Measurements from ENCODE around the gene PAF1.

The PAF1 gene

GRCh38 chr19:39413272-39413910 lies 22.5 kb upstream of the PAF1 start:
- TF ChIP-seq CTCF (IDR thresholded peaks at IDR 0.05; ENCODE audit: low read length): no peak
- no peak for TF ChIP-seq EZH2 (optimal IDR thresholded peaks at IDR 0.05; ENCODE audit: low read depth, low read length)
- no peak for TF ChIP-seq EZH2phosphoT487 (IDR thresholded peaks at IDR 0.05; ENCODE audit: low read length)
- peak overlapping the region; percentile 97 for H3K4me2 ChIP-seq (ENCODE audit: low read depth, low read length)
- peaks cover 6% of the 10 kb centered on the region for H3K79me2 ChIP-seq (ENCODE audit: low read length)
- peaks cover 15% of the 10 kb centered on the region for H3K4me1 ChIP-seq (ENCODE audit: low read length)
- H3K36me3 ChIP-seq (replicated peaks; ENCODE audit: insufficient read depth, low read length): 0 out of 2 replicates have a peak, but pooled peaks cover 4% of the 10 kb centered on the region
- H2AFZ ChIP-seq (ENCODE audit: low read length): peak overlapping the region; percentile 84
- no peaks in the 10 kb centered on the region for H3K9me3 ChIP-seq (replicated peaks; ENCODE audit: insufficient read depth, low read length)
- no peak overlapping the region for H3K27ac ChIP-seq (ENCODE audit: low read length)
- H3K9me2 ChIP-seq (replicated peaks; ENCODE audit: insufficient read depth, low read length): no peaks in the 10 kb centered on the region
- peak overlapping the region; percentile 78 for H3K9ac ChIP-seq (ENCODE audit: low read length)
- peak overlapping the region; percentile 79 for H3K4me3 ChIP-seq (ENCODE audit: low read length)
- peaks cover 33% of the 10 kb centered on the region for H3F3A ChIP-seq (ENCODE audit: insufficient read depth, low read length)
- H3K27me3 ChIP-seq (replicated peaks; ENCODE audit: insufficient read depth, low read length): no peaks in the 10 kb centered on the region
- peaks cover 5% of the 10 kb centered on the region; the same call in 1 of the 2 replicates for H4K20me1 ChIP-seq (ENCODE audit: insufficient read depth, low read length)
- no peak for DNase-seq

- Histone ChIP-seq H3K4me1 (ENCODE audit: low read length) (peaks cover 15% of the 10 kb centered on the region), H3F3A (ENCODE audit: insufficient read depth, low read length) (peaks cover 38% of the 10 kb centered on the region), H3K27ac (ENCODE audit: low read length) (no peak overlapping the region), H3K9ac (ENCODE audit: low read length) (peak overlapping the region; percentile 78), H3K4me3 (ENCODE audit: low read length) (peak overlapping the region; percentile 79), H2AFZ (ENCODE audit: low read length) (peak overlapping the region; percentile 84), H3K27me3 (replicated peaks; ENCODE audit: insufficient read depth, low read length) (no peaks in the 10 kb centered on the region), H3K36me3 (replicated peaks; ENCODE audit: insufficient read depth, low read length) (peaks cover 10% of the 10 kb centered on the region; the same call in 1 of the 2 replicates), H4K20me1 (ENCODE audit: insufficient read depth, low read length) (peaks cover 10% of the 10 kb centered on the region; the same call in 1 of the 2 replicates), H3K79me2 (ENCODE audit: low read length) (peaks cover 11% of the 10 kb centered on the region), H3K4me2 (ENCODE audit: low read depth, low read length) (peak overlapping the region; percentile 97), H3K9me2 (replicated peaks; ENCODE audit: insufficient read depth, low read length) (no peaks in the 10 kb centered on the region), H3K9me3 (replicated peaks; ENCODE audit: insufficient read depth, low read length) (no peaks in the 10 kb centered on the region)
- TF ChIP-seq EZH2 (optimal IDR thresholded peaks at IDR 0.05; ENCODE audit: low read depth, low read length) (no peak), EZH2phosphoT487 (IDR thresholded peaks at IDR 0.05; ENCODE audit: low read length) (no peak), CTCF (IDR thresholded peaks at IDR 0.05; ENCODE audit: low read length) (no peak; the same call in 1 of the 2 replicates)
- no peak for DNase-seq
These were observed 22.0 kb upstream of the PAF1 start for GRCh38 chr19:39412867-39413271.

- Histone ChIP-seq H2AFZ (ENCODE audit: low read length) (peak within 1 kb of the TSS; percentile 84), H3K9me2 (replicated peaks; ENCODE audit: insufficient read depth, low read length) (no peaks in the 10 kb centered on the region), H3K27ac (ENCODE audit: low read length) (peak within 1 kb of the TSS; percentile 100; the same call in 1 of the 2 replicates), H3K4me2 (ENCODE audit: low read depth, low read length) (peak within 1 kb of the TSS; percentile 97), H3K9me3 (replicated peaks; ENCODE audit: insufficient read depth, low read length) (no peaks in the 10 kb centered on the region), H3K36me3 (replicated peaks; ENCODE audit: insufficient read depth, low read length) (peaks cover 12% of the 10 kb centered on the region; the same call in 1 of the 2 replicates), H3K4me3 (ENCODE audit: low read length) (peak within 1 kb of the TSS; percentile 79), H3K27me3 (replicated peaks; ENCODE audit: insufficient read depth, low read length) (no peaks in the 10 kb centered on the region), H3K9ac (ENCODE audit: low read length) (peak within 1 kb of the TSS; percentile 99), H4K20me1 (ENCODE audit: insufficient read depth, low read length) (peaks cover 16% of the 10 kb centered on the region; the same call in 1 of the 2 replicates), H3F3A (ENCODE audit: insufficient read depth, low read length) (peaks cover 44% of the 10 kb centered on the region), H3K79me2 (ENCODE audit: low read length) (peaks cover 17% of the 10 kb centered on the region), H3K4me1 (ENCODE audit: low read length) (peaks cover 15% of the 10 kb centered on the region)
- DNase-seq: peak; percentile 99
- TF ChIP-seq CTCF (IDR thresholded peaks at IDR 0.05; ENCODE audit: low read length) (peak; percentile 81; the same call in 1 of the 2 replicates), EZH2phosphoT487 (IDR thresholded peaks at IDR 0.05; ENCODE audit: low read length) (no peak), EZH2 (optimal IDR thresholded peaks at IDR 0.05; ENCODE audit: low read depth, low read length) (no peak)
These were observed 21.4 kb upstream of the PAF1 start, which contains the start of gene PLEKHG2 for GRCh38 chr19:39412100-39412866. Gene PLEKHG2 (plus strand): TSS chr19:39412669. CDS start chr19:39414087, 1,418 bp downstream.

Data from MM.1S (cell line).